Mesenchymal stem cell (in vitro differentiated cells and primary cell): ENCODE measurements around the gene PRKAR2A.
"Not testable (repeated sequence)": the region's sequence is repeated elsewhere in the genome, so short reads cannot be mapped to it uniquely, and the experiment has no call there.

Experiments used
- DNase-seq: peaks from one replicate; pipeline ENCODE4 v3.0.0-alpha.2; 2013
- H2AFZ ChIP-seq: one replicate; pipeline ENCODE4 v1.6.1; 2013; ENCODE audit warnings: low read depth, mild to moderate bottlenecking, control low read depth, inconsistent platforms, low read length, moderate library complexity
- H2AK5ac ChIP-seq: 2 replicates; pipeline ENCODE4 v1.6.1; 2013; ENCODE audit warnings: low read length, moderate library complexity, mild to moderate bottlenecking, inconsistent platforms; ENCODE audit not compliant: severe bottlenecking
- H2BK120ac ChIP-seq: one replicate; pipeline ENCODE4 v1.6.1; 2013; ENCODE audit warnings: low read depth, mild to moderate bottlenecking, inconsistent platforms, low read length, moderate library complexity
- H2BK12ac ChIP-seq, 2 experiments: one replicate each; pipeline ENCODE4 v1.6.1; 2013; ENCODE audit warnings: inconsistent platforms in 2 of 2, low read length in 2 of 2, mild to moderate bottlenecking in 2 of 2, moderate library complexity in 2 of 2, control low read depth in 1 of 2
- H2BK15ac ChIP-seq: one replicate; pipeline ENCODE4 v1.6.1; 2013; ENCODE audit warnings: mild to moderate bottlenecking, low read depth, inconsistent platforms; ENCODE audit not compliant: poor library complexity, severe bottlenecking
- H2BK5ac ChIP-seq: 2 replicates; pipeline ENCODE4 v1.6.1; 2013; ENCODE audit warnings: low read depth, mild to moderate bottlenecking, low read length, control low read depth, inconsistent platforms; ENCODE audit not compliant: poor library complexity, severe bottlenecking
- H3K14ac ChIP-seq, 2 experiments: one replicate each; pipeline ENCODE4 v1.6.1; 2013; ENCODE audit warnings: inconsistent platforms in 2 of 2, low read length in 2 of 2, control low read depth in 1 of 2, mild to moderate bottlenecking in 1 of 2, moderate library complexity in 1 of 2
- H3K18ac ChIP-seq, 2 experiments: one replicate each; pipeline ENCODE4 v1.6.1; 2013; ENCODE audit warnings: inconsistent platforms in 2 of 2, low read length in 2 of 2, control low read depth in 1 of 2, low read depth in 1 of 2, mild to moderate bottlenecking in 1 of 2
- H3K23ac ChIP-seq, 2 experiments: one replicate each; pipeline ENCODE4 v1.6.1; 2013; ENCODE audit warnings: inconsistent platforms in 2 of 2, low read length in 2 of 2, mild to moderate bottlenecking in 2 of 2, moderate library complexity in 2 of 2, control low read depth in 1 of 2
- H3K27ac ChIP-seq: 2 replicates; pipeline ENCODE4 v1.5.1; 2013; ENCODE audit warnings: mild to moderate bottlenecking, moderate library complexity, low read length, control low read depth, inconsistent platforms; ENCODE audit not compliant: poor library complexity, severe bottlenecking
- H3K27me3 ChIP-seq, 2 experiments: 2 replicates each; pipeline versions ENCODE4 v1.6.1 to v1.7.0; 2013; ENCODE audit warnings: low read length in 2 of 2, mild to moderate bottlenecking in 2 of 2, moderate library complexity in 2 of 2, control low read depth in 1 of 2, inconsistent platforms in 1 of 2; ENCODE audit not compliant: control insufficient read depth in 1 of 2, insufficient read depth in 1 of 2
- H3K36me3 ChIP-seq, 2 experiments: 2 replicates each; pipeline versions ENCODE4 v1.6.1 to v1.7.0; 2013; ENCODE audit warnings: low read length in 2 of 2, control low read depth in 1 of 2, inconsistent platforms in 1 of 2, low read depth in 1 of 2, mild to moderate bottlenecking in 1 of 2; ENCODE audit not compliant: insufficient read depth in 2 of 2, control insufficient read depth in 1 of 2
- H3K4ac ChIP-seq, 2 experiments: one replicate each; pipeline ENCODE4 v1.6.1; 2013; ENCODE audit warnings: inconsistent platforms in 2 of 2, low read length in 2 of 2, mild to moderate bottlenecking in 2 of 2, moderate library complexity in 2 of 2, control low read depth in 1 of 2, low read depth in 1 of 2
- H3K4me1 ChIP-seq: 2 replicates; pipeline ENCODE4 v1.6.1; 2013; ENCODE audit warnings: low read depth, low read length, control low read depth; ENCODE audit not compliant: control insufficient read depth, insufficient read depth
- H3K4me2 ChIP-seq: 2 replicates; pipeline ENCODE4 v1.6.1; 2013; ENCODE audit warnings: low read length, mild to moderate bottlenecking, inconsistent platforms; ENCODE audit not compliant: poor library complexity, severe bottlenecking
- H3K4me3 ChIP-seq, 2 experiments: 2 replicates each; pipeline versions ENCODE4 v1.5.1 to v1.7.0; 2013; ENCODE audit warnings: low read length in 2 of 2, mild to moderate bottlenecking in 2 of 2, control low read depth in 1 of 2, low read depth in 1 of 2; ENCODE audit not compliant: insufficient read depth in 1 of 2
- H3K79me1 ChIP-seq: replicated peaks from 2 replicates; pipeline ENCODE4 v1.6.1; 2013; ENCODE audit warnings: mild to moderate bottlenecking, control low read depth, low read length, inconsistent platforms; ENCODE audit not compliant: poor library complexity, severe bottlenecking
- H3K9ac ChIP-seq: 2 replicates; pipeline ENCODE4 v1.7.0; 2013; ENCODE audit warnings: mild to moderate bottlenecking, low read length, moderate library complexity
- H3K9me3 ChIP-seq: 2 replicates; pipeline ENCODE4 v1.7.0; 2013; ENCODE audit warnings: mild to moderate bottlenecking, low read length; ENCODE audit not compliant: control insufficient read depth
- H4K8ac ChIP-seq: one replicate; pipeline ENCODE4 v1.6.1; 2013; ENCODE audit warnings: inconsistent platforms, mild to moderate bottlenecking, low read length, moderate library complexity
- H4K91ac ChIP-seq: one replicate; pipeline ENCODE4 v1.6.1; 2013; ENCODE audit warnings: mild to moderate bottlenecking, low read length, inconsistent platforms
- WGBS: methylation state at CpG from one replicate; pipeline ENCODE4 v1.1.7; 2013; ENCODE audit warnings: mixed read lengths; 5-methylcytosine and 5-hydroxymethylcytosine counted together

PRKAR2A gene

DNA sequence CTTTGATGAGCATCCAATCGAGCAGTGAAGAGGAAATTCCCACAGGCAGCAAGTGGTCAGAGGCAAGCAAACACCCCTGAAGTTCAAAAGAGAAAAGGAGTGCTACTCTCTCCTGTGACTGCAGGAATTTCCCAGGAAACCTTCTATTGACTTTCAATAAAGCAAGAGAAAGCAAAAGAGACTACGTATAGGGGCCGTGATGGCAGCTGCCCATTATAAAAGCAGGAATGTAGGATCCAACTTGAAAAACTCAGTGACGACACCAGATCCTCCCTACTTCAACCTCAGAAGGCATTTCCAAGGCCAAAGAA, 77.5 kb downstream of the PRKAR2A start:
- H2AK5ac ChIP-seq: no peak overlapping the region
- H3K27me3 ChIP-seq: no peaks in the 10 kb centered on the region
- H3K4ac ChIP-seq: no peak overlapping the region
- no peak overlapping the region for H2BK15ac ChIP-seq
- H3K4me2 ChIP-seq: no peak overlapping the region
- H3K9ac ChIP-seq: no peak overlapping the region
- peaks cover 5% of the 10 kb centered on the region for H3K4me1 ChIP-seq
- no peak overlapping the region for H3K23ac ChIP-seq
- H3K18ac ChIP-seq: no peak overlapping the region
- H3K9me3 ChIP-seq: no peaks in the 10 kb centered on the region
- no peak overlapping the region for H3K14ac ChIP-seq
- no peak overlapping the region for H4K8ac ChIP-seq
- no peak overlapping the region for H3K4me3 ChIP-seq
- H2BK12ac ChIP-seq: no peak overlapping the region
- H3K79me1 ChIP-seq: peaks cover 1% of the 10 kb centered on the region
- no peak overlapping the region for H2AFZ ChIP-seq
- no peak for DNase-seq
- no peak overlapping the region for H2BK5ac ChIP-seq
- 92% methylated on average over 3 of the region's 4 CpGs for WGBS
- no peak overlapping the region for H3K27ac ChIP-seq
- peaks cover 12 to 65% of the 10 kb centered on the region in 2 experiments for H3K36me3 ChIP-seq
- H4K91ac ChIP-seq: no peak overlapping the region
- no peak overlapping the region for H2BK120ac ChIP-seq

DNA sequence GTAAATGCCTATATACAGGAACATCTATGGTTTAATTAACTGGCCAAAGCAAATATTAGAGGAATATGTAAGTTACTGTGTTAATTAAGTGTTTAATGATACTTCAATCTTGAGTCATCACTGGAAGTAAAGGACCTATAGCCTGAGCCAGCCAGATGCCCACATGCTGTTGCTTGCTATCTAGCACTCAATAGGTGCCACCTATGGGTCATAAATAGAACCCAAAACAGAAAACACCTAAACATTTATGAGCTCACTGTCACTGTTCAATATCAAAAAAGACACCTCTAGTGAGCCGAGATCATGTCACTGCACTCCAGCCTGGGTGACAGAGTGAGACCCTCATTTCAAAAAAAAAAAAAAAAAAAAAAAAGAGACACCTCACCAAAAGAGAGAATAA, 82.3 kb downstream of the PRKAR2A start:
- Histone ChIP-seq H3K4me1 (peaks cover 5% of the 10 kb centered on the region), H2AK5ac (no peak overlapping the region), H2BK5ac (no peak overlapping the region), H3K27ac (no peak overlapping the region), H3K18ac (no peak overlapping the region), H2BK12ac (no peak overlapping the region), H3K23ac (no peak overlapping the region), H3K27me3 (no peaks in the 10 kb centered on the region), H3K4me3 (no peak overlapping the region), H3K9ac (no peak overlapping the region), H2AFZ (no peak overlapping the region), H4K8ac (no peak overlapping the region), H3K4ac (no peak overlapping the region), H4K91ac (no peak overlapping the region), H3K36me3 (peaks cover 9 to 57% of the 10 kb centered on the region in 2 experiments), H2BK15ac (no peak overlapping the region), H3K4me2 (no peak overlapping the region), H3K79me1 (peaks cover 1% of the 10 kb centered on the region), H3K9me3 (no peaks in the 10 kb centered on the region), H2BK120ac (no peak overlapping the region), H3K14ac (no peak overlapping the region)
- 100% methylated on average over 1 of the region's 1 CpG for WGBS
- peak; percentile 13 for DNase-seq

DNA sequence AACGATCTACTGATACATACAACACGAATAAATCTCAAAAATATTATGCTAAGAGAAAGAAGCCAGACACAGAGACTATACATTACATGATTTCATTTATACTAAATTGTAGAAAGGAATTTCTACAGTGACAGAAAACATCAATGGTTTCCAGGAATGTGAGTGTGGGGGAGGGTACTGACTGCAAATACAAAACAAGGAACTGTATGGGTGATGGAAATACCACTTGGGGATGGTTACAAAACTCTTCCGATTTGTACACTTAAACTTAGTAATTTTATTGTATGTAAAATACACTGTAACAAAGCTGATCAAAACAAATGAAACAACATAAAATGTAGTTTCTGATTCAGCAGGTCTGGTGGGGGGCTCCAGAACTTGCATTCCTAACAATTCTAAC, 84.9 kb downstream of the PRKAR2A start:
- H3K18ac ChIP-seq: no peak overlapping the region
- no peak overlapping the region for H3K4ac ChIP-seq
- H3K4me2 ChIP-seq: no peak overlapping the region
- peaks cover 3% of the 10 kb centered on the region for H3K79me1 ChIP-seq
- no peak overlapping the region for H3K23ac ChIP-seq
- H2AK5ac ChIP-seq: no peak overlapping the region
- peaks cover 9 to 61% of the 10 kb centered on the region in 2 experiments for H3K36me3 ChIP-seq
- H3K9me3 ChIP-seq: no peaks in the 10 kb centered on the region
- WGBS: no CpG with 5 or more reads among the region's 3 CpGs
- no peaks in the 10 kb centered on the region for H3K27me3 ChIP-seq
- no peak overlapping the region for H2BK5ac ChIP-seq
- no peaks in the 10 kb centered on the region for H3K4me1 ChIP-seq
- no peak overlapping the region for H2AFZ ChIP-seq
- no peak for DNase-seq
- no peak overlapping the region for H3K27ac ChIP-seq
- H4K8ac ChIP-seq: no peak overlapping the region
- no peak overlapping the region for H2BK15ac ChIP-seq
- H3K9ac ChIP-seq: no peak overlapping the region
- H2BK12ac ChIP-seq: no peak overlapping the region
- no peak overlapping the region for H2BK120ac ChIP-seq
- no peak overlapping the region for H3K14ac ChIP-seq
- H3K4me3 ChIP-seq: no peak overlapping the region
- no peak overlapping the region for H4K91ac ChIP-seq

GRCh38 chr3:48759991-48760540, 87.6 kb downstream of the PRKAR2A start:
- H2AFZ ChIP-seq: not testable (repeated sequence)
- H3K36me3 ChIP-seq: peaks cover 9 to 67% of the 10 kb centered on the region in 2 experiments
- 100% methylated on average over 4 of the region's 5 CpGs for WGBS

More at GRCh38 chr3:48759991-48760540, 87.6 kb downstream of the PRKAR2A start:
- H2BK120ac ChIP-seq, H3K9ac ChIP-seq, H4K91ac ChIP-seq, H3K4me1 ChIP-seq, H3K14ac ChIP-seq, DNase-seq, H2BK15ac ChIP-seq, H3K23ac ChIP-seq, H3K27ac ChIP-seq, H2AK5ac ChIP-seq, H3K79me1 ChIP-seq, H2BK12ac ChIP-seq, H3K27me3 ChIP-seq, H3K9me3 ChIP-seq, H3K18ac ChIP-seq, H3K4me3 ChIP-seq, H4K8ac ChIP-seq, H2BK5ac ChIP-seq, H3K4ac ChIP-seq, H3K4me2 ChIP-seq: not testable (repeated sequence)
